Amniotic epithelial cell (primary cell): ENCODE measurements around the gene WDR37.
A peak's percentile ranks its signal among the peaks of the same experiment; 100 is the strongest.

Experiments
- DNase-seq: peaks from one replicate; pipeline ENCODE4 v3.0.0-alpha.2; 2010; ENCODE audit warnings: low read depth

WDR37 gene

GRCh38 chr10:1128649-1129048 lies 72.5 kb downstream of the WDR37 start:
- DNase-seq, result no peak

- DNase-seq, result no peak
Observed at GRCh38 chr10:1130226-1130625, 74.0 kb downstream of the WDR37 start.

- peak; percentile 7 for DNase-seq
Observed at GRCh38 chr10:1130995-1131790, 75.0 kb downstream of the WDR37 start.

- no peak for DNase-seq
Observed at GRCh38 chr10:1132584-1132983, 76.4 kb downstream of the WDR37 start.

- DNase-seq, result no peak
Observed at GRCh38 chr10:1133495-1134045, 77.4 kb downstream of the WDR37 start.

GRCh38 chr10:1134156-1134555 lies 78.0 kb downstream of the WDR37 start:
- no peak for DNase-seq

- DNase-seq, result no peak
Observed at GRCh38 chr10:1136268-1136667, 80.1 kb downstream of the WDR37 start.

GRCh38 chr10:1137499-1138163 lies 81.4 kb downstream of the WDR37 start:
- DNase-seq, result no peak

GRCh38 chr10:1138529-1138928 lies 82.3 kb downstream of the WDR37 start:
- DNase-seq, result no peak

GRCh38 chr10:1141261-1141660 lies 85.1 kb downstream of the WDR37 start:
- no peak for DNase-seq

- DNase-seq, result no peak
Observed at GRCh38 chr10:1141701-1142100, 85.5 kb downstream of the WDR37 start.

- DNase-seq, result no peak
Observed at GRCh38 chr10:1142596-1142995, 86.4 kb downstream of the WDR37 start.

- no peak for DNase-seq
Observed at GRCh38 chr10:1147810-1148209, 91.6 kb downstream of the WDR37 start.

- DNase-seq, result no peak
Observed at GRCh38 chr10:1148855-1149605, 92.8 kb downstream of the WDR37 start.

- no peak for DNase-seq
Observed at GRCh38 chr10:1149793-1150637, 93.8 kb downstream of the WDR37 start.

GRCh38 chr10:1150638-1150955 lies 94.4 kb downstream of the WDR37 start:
- DNase-seq, result no peak

GRCh38 chr10:1151076-1152033 lies 95.2 kb downstream of the WDR37 start:
- no peak for DNase-seq

- DNase-seq, result no peak
Observed at GRCh38 chr10:1152386-1153250, 96.4 kb downstream of the WDR37 start.

GRCh38 chr10:1153251-1153763 lies 97.1 kb downstream of the WDR37 start:
- DNase-seq, result no peak
